Stimulated activated CD8-positive, alpha-beta memory T cell treated with anti-CD3 and anti-CD28 coated beads, Interleukin-7, amount 100 ng/mL, for 1 hour (primary cell): ENCODE measurements around the gene CYB5A.
"Not testable (repeated sequence)": the region's sequence is repeated elsewhere in the genome, so short reads cannot be mapped to it uniquely, and the experiment has no call there.

Experiments used
- DNase-seq, 2 donors: peaks; one replicate each; pipeline ENCODE4 v3.0.0-alpha.2; 2020; ENCODE audit warnings: low read depth in 2 of 2

The CYB5A gene

GRCh38 chr18:74291771-74292540 is at the start of gene CYB5A:
Gene CYB5A, minus strand, starts transcription at chr18:74291963. Its CDS starts 88 bp downstream, at chr18:74291875.
- peak; percentile 98 to 99 for DNase-seq

GRCh38 chr18:74337912-74338309 is 46.1 kb upstream of the CYB5A start:
- DNase-seq = no peak

- no peak for DNase-seq
Measured at GRCh38 chr18:74337155-74337911, 45.6 kb upstream of the CYB5A start.

GRCh38 chr18:74336656-74337055 is 44.9 kb upstream of the CYB5A start:
- no peak for DNase-seq

GRCh38 chr18:74334242-74334893 is 42.6 kb upstream of the CYB5A start:
- DNase-seq = no peak

- DNase-seq = no peak
Measured at GRCh38 chr18:74333091-74333490, 41.3 kb upstream of the CYB5A start.

- DNase-seq = no peak
Measured at GRCh38 chr18:74331404-74331803, 39.6 kb upstream of the CYB5A start.

- DNase-seq = no peak
Measured at GRCh38 chr18:74329688-74330205, 38.0 kb upstream of the CYB5A start.

- no peak for DNase-seq
Measured at GRCh38 chr18:74328206-74328605, 36.4 kb upstream of the CYB5A start.

GRCh38 chr18:74326791-74327190 is 35.0 kb upstream of the CYB5A start:
- not testable (repeated sequence) for DNase-seq

GRCh38 chr18:74326231-74326630 is 34.5 kb upstream of the CYB5A start:
- DNase-seq = no peak

- DNase-seq = no peak
Measured at GRCh38 chr18:74316257-74317170, 24.8 kb upstream of the CYB5A start.

- no peak for DNase-seq
Measured at GRCh38 chr18:74315464-74316256, 23.9 kb upstream of the CYB5A start, which contains the start of gene C18orf63. Gene C18orf63, plus strand, starts transcription at chr18:74315839. Its CDS starts 2,027 bp downstream, at chr18:74317866.

GRCh38 chr18:74314759-74315463 is 23.1 kb upstream of the CYB5A start:
- DNase-seq = no peak

GRCh38 chr18:74311000-74311399 is 19.2 kb upstream of the CYB5A start:
- DNase-seq = no peak

- DNase-seq = no peak
Measured at GRCh38 chr18:74310411-74310810, 18.6 kb upstream of the CYB5A start.

- DNase-seq = no peak
Measured at GRCh38 chr18:74303936-74304335, 12.2 kb upstream of the CYB5A start.

GRCh38 chr18:74303306-74303705 is 11.5 kb upstream of the CYB5A start:
- DNase-seq = no peak

GRCh38 chr18:74299746-74300145 is 8.0 kb upstream of the CYB5A start:
- DNase-seq = no peak

GRCh38 chr18:74299162-74299561 is 7.4 kb upstream of the CYB5A start:
- DNase-seq = no peak
